Breast epithelium (tissue), 3 donors: ENCODE results near the gene CHN2.

Experiments
- CTCF ChIP-seq, 3 donors: fragments of 450-650 bp; IDR thresholded peaks; one replicate each; pipeline ENCODE4 v1.5.1; 2016 to 2017; ENCODE audit warnings: antibody characterized with exemption in 3 of 3, mild to moderate bottlenecking in 3 of 3, moderate library complexity in 3 of 3
- POLR2A ChIP-seq: fragments of 450-650 bp; IDR thresholded peaks from one replicate; pipeline ENCODE4 v1.6.1; 2016; ENCODE audit warnings: antibody characterized with exemption, mild to moderate bottlenecking, moderate library complexity

- no peak for TF ChIP-seq POLR2A
- TF ChIP-seq CTCF (IDR thresholded peaks at IDR 0.05) = no peak
Observed at GRCh38 chr7:29468196-29468595, 273.6 kb downstream of the CHN2 start.
